HG02973 (cell line): Measurements from ENCODE around the gene SGK2.
A peak's percentile ranks its signal among the peaks of the same experiment; 100 is the strongest.
"Not testable (repeated sequence)": the region's sequence is repeated elsewhere in the genome, so short reads cannot be mapped to it uniquely, and the experiment has no call there.

ENCODE experiments used
- ATAC-seq: cut with Tn5 transposase; IDR thresholded peaks from one replicate; pipeline ENCODE4 v1.9.1; 2021; ENCODE audit warnings: moderate library complexity; ENCODE audit not compliant: unreplicated experiment

SGK2 gene

GRCh38 chr20:43590392-43591303 is 31.8 kb downstream of the SGK2 start, which contains the start of gene IFT52:
IFT52 (plus strand) TSS chr20:43590937; CDS start chr20:43594699, 3,762 bp downstream.
- ATAC-seq, result peak; percentile 98

DNA sequence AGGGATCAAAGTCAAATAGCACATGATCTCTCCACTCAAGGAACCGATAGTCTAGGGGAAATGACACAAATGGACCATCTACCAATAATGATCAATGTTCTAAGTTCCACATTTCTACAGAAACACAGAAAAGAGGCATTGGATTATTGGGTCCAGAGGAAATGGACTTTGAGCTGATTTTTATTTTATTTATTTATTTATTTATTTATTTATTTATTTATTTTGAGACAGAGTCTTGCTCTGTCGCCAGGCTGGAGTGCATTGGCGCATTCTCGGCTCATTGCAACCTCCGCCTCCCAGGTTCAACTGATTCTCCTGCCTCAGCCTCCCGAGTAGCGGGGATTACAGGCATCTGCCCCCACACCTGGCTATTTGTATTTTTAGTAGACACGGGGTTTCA is 43.1 kb downstream of the SGK2 start:
- not testable (repeated sequence) for ATAC-seq

DNA sequence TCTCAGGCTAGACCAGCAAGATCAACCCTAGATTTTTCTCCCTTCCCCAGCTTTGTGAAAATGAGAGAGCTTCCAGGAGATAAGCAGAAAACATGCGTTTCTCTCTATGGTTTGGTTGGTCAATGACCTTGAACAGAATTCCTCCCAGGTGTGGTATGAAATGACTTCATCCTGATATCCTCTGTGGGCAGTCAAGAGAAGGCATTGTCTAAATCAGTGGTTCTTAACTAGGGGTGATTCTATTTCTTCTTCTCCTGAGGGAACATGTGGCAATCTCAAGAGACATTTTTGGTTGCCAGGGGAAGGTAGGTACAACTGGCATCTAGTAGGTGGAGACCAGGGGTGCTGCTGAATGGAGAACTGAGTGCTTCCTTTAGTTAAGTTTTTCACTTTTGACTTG is 44.3 kb downstream of the SGK2 start:
- no peak for ATAC-seq

GRCh38 chr20:43605715-43606114 is 46.9 kb downstream of the SGK2 start:
- ATAC-seq, result no peak

DNA sequence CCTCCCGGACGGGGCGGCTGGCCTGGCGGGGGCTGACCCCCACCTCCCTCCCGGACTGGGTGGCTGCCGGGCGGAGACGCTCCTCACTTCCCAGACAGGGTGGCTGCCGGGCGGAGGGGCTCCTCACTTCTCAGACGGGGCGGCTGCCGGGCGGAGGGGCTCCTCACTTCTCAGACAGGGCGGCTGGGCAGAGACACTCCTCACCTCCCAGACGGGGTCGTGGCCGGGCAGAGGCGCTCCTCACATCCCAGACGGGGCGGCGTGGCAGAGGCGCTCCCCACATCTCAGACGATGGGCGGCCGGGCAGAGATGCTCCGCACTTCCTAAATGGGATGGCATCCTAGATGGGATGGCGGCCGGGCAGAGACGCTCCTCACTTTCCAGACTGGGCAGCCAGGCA is 48.5 kb downstream of the SGK2 start:
- ATAC-seq, result not testable (repeated sequence)

DNA sequence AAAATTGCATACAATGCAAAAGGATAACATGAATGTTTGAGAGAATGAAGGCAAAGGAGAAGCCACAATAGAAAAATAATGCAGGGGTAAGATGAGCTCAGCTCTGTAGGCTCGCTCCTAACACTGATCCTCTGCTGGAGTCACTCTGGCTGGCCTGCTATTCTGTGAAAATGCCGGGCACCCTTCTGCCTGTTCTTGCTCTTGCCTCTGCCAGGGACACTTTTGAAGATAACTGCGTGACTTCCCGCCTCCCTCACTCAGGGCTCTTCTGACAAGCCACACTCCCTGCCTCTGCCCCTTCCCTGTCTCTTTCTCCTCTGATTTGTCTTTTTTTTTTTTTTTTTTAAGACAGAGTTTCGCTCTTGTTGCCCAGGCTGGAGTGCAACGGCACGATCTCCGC is 72.8 kb downstream of the SGK2 start:
- ATAC-seq, result no peak
